Stimulated activated effector memory CD8-positive, alpha-beta T cell treated with anti-CD3 and anti-CD28 coated beads, Interleukin-12 subunit alpha, Interleukin-12 subunit beta, amount 100 ng/mL, for 72 hours (primary cell): Measurements from ENCODE around the gene SRP9.
"Not testable (repeated sequence)": the region's sequence is repeated elsewhere in the genome, so short reads cannot be mapped to it uniquely, and the experiment has no call there.

Experiments used
- ATAC-seq: fragments of 150-1000 bp; cut with Tn5 transposase; 2 replicates; pipeline ENCODE4 v1.10.0; 2021
- DNase-seq, 2 donors: peaks; one replicate each; pipeline ENCODE4 v3.0.0; 2021 to 2022; ENCODE audit warnings: low spot score in 2 of 2
- H3K27ac Mint-ChIP-seq: one replicate; pipeline ENCODE4 v1.8.0; 2022; ENCODE audit warnings: mild to moderate bottlenecking, mixed read lengths
- H3K36me3 Mint-ChIP-seq: one replicate; pipeline ENCODE4 v1.8.0; 2022; ENCODE audit warnings: mild to moderate bottlenecking, mixed read lengths
- H3K4me1 Mint-ChIP-seq: one replicate; pipeline ENCODE4 v1.8.0; 2022; ENCODE audit warnings: mixed read lengths
- H3K4me3 Mint-ChIP-seq: one replicate; pipeline ENCODE4 v1.8.0; 2022; ENCODE audit warnings: mild to moderate bottlenecking, mixed read lengths
- H3K9me3 Mint-ChIP-seq: one replicate; pipeline ENCODE4 v1.8.0; 2022; ENCODE audit warnings: mixed read lengths

SRP9 gene

DNA sequence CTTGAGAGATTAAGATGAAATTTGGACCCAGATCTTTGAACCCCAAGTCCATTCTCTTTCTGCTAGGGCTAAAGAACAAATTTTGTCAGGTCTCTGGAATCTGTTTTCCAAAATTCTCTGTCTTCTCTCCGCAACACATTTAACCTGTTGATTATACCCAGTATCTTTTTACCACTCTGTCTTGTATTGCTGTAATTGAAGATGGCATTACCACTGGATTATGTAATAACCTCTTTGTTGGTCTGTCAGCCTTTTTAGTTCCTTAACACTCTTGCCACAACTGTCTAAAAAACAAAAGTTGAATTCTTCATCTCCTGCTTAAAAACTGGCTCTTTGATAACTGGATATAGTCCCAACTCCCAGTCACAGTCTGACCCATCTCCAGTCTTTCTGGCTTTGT, 3.0 kb downstream of the SRP9 start:
- Mint-ChIP-seq H3K4me1 (peaks cover 28% of the 10 kb centered on the region), H3K36me3 (no peaks in the 10 kb centered on the region), H3K27ac (no peak overlapping the region), H3K4me3 (peak overlapping the region; percentile 2), H3K9me3 (no peaks in the 10 kb centered on the region)
- no peak for ATAC-seq
- DNase-seq, result no peak

DNA sequence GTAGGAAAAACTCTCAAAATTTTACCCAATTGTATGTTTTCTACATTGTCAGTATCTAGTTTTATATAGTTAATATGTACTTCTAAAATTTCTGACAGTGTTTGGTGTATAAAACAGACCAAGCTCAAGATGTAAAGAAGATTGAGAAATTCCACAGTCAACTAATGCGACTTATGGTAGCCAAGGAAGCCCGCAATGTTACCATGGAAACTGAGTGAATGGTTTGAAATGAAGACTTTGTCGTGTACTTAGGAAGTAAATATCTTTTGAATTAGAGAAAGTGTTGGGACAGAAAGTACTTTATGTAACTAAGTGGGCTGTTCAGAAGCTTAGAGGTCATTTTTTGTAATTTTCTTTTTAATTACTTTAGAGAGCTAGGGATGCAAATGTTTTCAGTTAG, 11.5 kb downstream of the SRP9 start:
- not testable (repeated sequence) for H3K9me3 Mint-ChIP-seq, H3K36me3 Mint-ChIP-seq, ATAC-seq

GRCh38 chr1:225794954-225795353, 17.3 kb downstream of the SRP9 start:
- Mint-ChIP-seq H3K27ac (no peak overlapping the region), H3K4me3 (no peak overlapping the region), H3K9me3 (peaks cover 3% of the 10 kb centered on the region), H3K4me1 (no peaks in the 10 kb centered on the region), H3K36me3 (peaks cover 10% of the 10 kb centered on the region)
- DNase-seq (no peak), ATAC-seq (no peak)

More for the DNA sequence above, 11.5 kb downstream of the SRP9 start:
- not testable (repeated sequence) for H3K27ac Mint-ChIP-seq, DNase-seq, H3K4me1 Mint-ChIP-seq, H3K4me3 Mint-ChIP-seq

GRCh38 chr1:225796097-225796496, 18.5 kb downstream of the SRP9 start:
- not testable (repeated sequence) for H3K4me1 Mint-ChIP-seq, H3K27ac Mint-ChIP-seq, DNase-seq, H3K4me3 Mint-ChIP-seq, ATAC-seq, H3K9me3 Mint-ChIP-seq
- H3K36me3 Mint-ChIP-seq, result peaks cover 12% of the 10 kb centered on the region

- not testable (repeated sequence) for H3K4me3 Mint-ChIP-seq, ATAC-seq, H3K4me1 Mint-ChIP-seq, H3K9me3 Mint-ChIP-seq, H3K36me3 Mint-ChIP-seq, DNase-seq
- peak overlapping the region; percentile 68 for H3K27ac Mint-ChIP-seq
These were observed 23.5 kb downstream of the SRP9 start for GRCh38 chr1:225801146-225801545.

DNA sequence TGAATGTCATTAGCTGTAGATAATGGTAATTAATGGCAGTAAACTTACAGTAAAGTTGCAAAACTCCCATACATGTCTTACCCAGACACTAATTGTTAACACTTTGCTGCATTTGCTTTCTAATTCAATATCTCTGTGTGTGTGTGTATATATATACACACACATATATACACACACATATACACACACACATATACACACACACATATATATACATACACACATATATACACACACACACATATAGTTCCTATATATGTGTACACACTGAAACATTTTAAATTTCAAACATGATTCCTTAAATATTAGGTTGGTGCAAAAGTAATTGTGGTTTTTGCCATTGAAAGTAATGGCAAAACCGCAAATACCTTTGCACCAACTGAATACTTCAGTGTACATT, 28.6 kb downstream of the SRP9 start:
- H3K36me3 Mint-ChIP-seq, result no peaks in the 10 kb centered on the region
- DNase-seq, result no peak
- no peaks in the 10 kb centered on the region for H3K9me3 Mint-ChIP-seq
- H3K4me3 Mint-ChIP-seq, result no peak overlapping the region
- ATAC-seq, result no peak
- peaks cover 10% of the 10 kb centered on the region for H3K4me1 Mint-ChIP-seq
- no peak overlapping the region for H3K27ac Mint-ChIP-seq

- not testable (repeated sequence) for H3K36me3 Mint-ChIP-seq, H3K27ac Mint-ChIP-seq, ATAC-seq, DNase-seq, H3K9me3 Mint-ChIP-seq, H3K4me3 Mint-ChIP-seq, H3K4me1 Mint-ChIP-seq
These were observed 29.1 kb downstream of the SRP9 start for GRCh38 chr1:225806736-225807135.

- no peak overlapping the region for H3K4me3 Mint-ChIP-seq
- H3K36me3 Mint-ChIP-seq, result no peaks in the 10 kb centered on the region
These were observed 30.5 kb downstream of the SRP9 start for GRCh38 chr1:225808136-225808535.

DNA sequence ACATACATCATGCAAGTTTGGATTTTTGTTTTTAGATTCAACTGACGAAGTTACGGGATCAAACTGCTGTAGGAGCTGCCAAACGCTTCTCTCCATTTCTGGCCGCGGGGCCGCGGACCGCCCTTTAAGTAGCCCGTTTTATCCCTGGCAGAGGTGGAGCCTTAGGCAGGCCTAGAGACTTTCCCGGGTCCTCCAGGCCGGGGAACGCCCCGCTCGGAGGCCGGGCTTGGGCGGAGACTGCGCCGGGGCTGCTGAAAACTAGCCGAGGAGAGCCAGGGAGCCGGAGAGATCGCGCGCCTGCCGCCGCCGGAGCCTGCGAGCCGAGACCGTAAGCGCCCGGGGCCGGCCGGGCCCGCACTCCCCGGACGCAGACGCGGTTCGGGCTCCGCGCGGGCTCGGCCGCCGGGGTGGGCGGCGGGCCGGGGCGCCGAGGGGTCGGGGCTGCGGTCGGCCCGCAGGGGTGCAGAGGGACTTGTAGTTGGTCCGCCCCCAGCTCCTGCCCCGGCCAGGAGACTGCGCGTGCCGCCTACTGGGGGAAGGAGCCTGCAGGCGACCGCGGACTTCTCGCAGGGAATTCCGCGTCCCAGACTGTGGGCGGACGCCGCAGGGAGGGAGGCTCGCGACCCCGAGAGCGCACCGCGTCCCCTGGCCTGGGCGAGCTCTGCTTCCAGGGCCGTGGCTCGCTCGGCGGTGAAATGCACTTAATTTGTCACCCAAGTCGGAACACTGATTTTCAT, 32.4 kb downstream of the SRP9 start, which contains the start of gene EPHX1:
Gene EPHX1 (plus strand): TSS at position 283 of the 737 bp plus-strand sequence. CDS start 18,606 bp downstream, outside the sequence.
- H3K4me3 Mint-ChIP-seq, result peak within 1 kb of the TSS; percentile 71
- DNase-seq (peak; percentile 57 to 80), ATAC-seq (peak; percentile 94)
- H3K36me3 Mint-ChIP-seq, result no peaks in the 10 kb centered on the region
- H3K9me3 Mint-ChIP-seq, result no peaks in the 10 kb centered on the region
- H3K4me1 Mint-ChIP-seq, result peaks cover 10% of the 10 kb centered on the region
- H3K27ac Mint-ChIP-seq, result peak within 1 kb of the TSS; percentile 20

More at GRCh38 chr1:225808136-225808535, 30.5 kb downstream of the SRP9 start:
- no peak for DNase-seq
- Mint-ChIP-seq H3K4me1 (peaks cover 10% of the 10 kb centered on the region), H3K27ac (no peak overlapping the region), H3K9me3 (no peaks in the 10 kb centered on the region)
- ATAC-seq, result no peak

GRCh38 chr1:225810579-225811538, 33.2 kb downstream of the SRP9 start:
- not testable (repeated sequence) for H3K27ac Mint-ChIP-seq, H3K36me3 Mint-ChIP-seq, H3K9me3 Mint-ChIP-seq, DNase-seq, H3K4me1 Mint-ChIP-seq, ATAC-seq
- peak overlapping the region; percentile 71 for H3K4me3 Mint-ChIP-seq

- H3K36me3 Mint-ChIP-seq, result no peaks in the 10 kb centered on the region
- no peak for ATAC-seq
- H3K9me3 Mint-ChIP-seq, result no peaks in the 10 kb centered on the region
- no peak overlapping the region for H3K27ac Mint-ChIP-seq
- peaks cover 10% of the 10 kb centered on the region for H3K4me1 Mint-ChIP-seq
- no peak for DNase-seq
- no peak overlapping the region for H3K4me3 Mint-ChIP-seq
These were observed 34.2 kb downstream of the SRP9 start for GRCh38 chr1:225811622-225812487.

DNA sequence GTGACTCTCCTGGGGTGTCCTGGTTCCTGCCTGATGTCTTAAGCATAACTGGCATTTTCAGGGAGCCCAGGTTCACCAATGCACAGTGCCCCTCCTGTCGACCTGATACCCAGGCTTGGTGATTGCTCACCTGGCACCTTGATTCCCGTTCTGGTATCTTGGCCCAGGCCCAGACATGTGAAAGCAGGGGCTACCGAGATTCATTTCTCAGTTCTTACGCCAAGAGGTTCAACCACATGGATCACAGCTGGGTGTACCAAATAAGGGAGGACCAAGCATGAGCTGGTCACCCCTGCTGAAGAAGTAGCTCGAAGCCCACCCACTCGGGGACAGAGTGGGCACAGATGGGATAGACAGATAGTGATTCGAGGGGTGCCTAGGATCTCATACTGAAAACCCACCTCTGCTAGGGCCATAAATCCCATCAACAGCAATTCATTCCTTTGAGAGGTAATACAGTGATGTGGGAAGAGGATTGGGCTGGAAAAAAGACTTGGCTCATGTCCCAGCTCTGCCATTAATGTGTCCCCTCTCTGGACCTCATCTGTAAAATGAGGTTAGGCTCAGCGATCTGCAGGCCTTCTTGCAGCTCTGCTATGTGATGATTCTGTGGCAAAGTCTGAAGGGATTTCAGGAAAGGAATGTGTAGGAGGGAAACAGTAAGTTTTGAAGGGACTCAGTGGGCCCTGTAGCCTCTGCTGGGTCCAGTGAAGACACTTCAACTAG, 35.0 kb downstream of the SRP9 start:
- Mint-ChIP-seq H3K36me3 (no peaks in the 10 kb centered on the region), H3K27ac (no peak overlapping the region), H3K9me3 (no peaks in the 10 kb centered on the region), H3K4me3 (no peak overlapping the region), H3K4me1 (peaks cover 10% of the 10 kb centered on the region)
- no peak for ATAC-seq
- no peak for DNase-seq

DNA sequence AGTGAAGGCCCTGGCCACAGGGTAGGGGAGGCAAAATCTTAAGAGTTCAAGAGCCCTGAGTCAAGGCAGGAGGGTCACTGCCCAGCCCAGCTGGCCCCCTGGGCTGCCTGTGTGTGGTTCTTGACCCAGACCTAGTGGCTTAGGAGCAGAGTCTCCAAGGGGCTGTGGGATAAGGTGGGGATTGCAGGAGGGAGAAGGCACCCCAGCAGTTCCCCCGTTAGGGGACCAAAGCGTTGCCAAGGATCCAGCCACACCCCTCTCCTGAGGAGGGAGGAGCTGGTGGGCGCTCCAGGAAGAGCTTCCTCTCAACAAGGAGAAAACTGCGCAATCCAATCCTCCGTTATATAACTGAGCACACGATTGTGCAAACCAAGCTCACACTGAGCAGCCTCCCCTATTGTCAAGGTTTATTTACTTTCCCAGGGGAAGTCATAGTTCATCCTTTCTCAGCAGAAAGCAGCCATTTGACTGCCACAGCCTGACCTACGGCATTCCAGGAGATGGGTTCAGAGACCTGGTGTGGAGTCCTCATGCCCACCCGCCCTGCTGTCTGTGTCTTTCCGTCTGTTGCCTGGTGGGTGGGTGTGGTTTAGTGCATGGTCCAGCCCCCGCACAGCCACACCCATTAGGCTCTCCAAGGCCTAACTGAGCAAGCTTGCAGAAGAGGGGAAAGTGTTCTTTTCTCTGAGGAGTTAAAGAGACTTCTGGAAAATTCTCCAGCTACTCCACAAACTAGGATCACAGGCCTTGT, 35.8 kb downstream of the SRP9 start:
- Mint-ChIP-seq H3K4me3 (no peak overlapping the region), H3K27ac (no peak overlapping the region), H3K36me3 (no peaks in the 10 kb centered on the region), H3K4me1 (peaks cover 10% of the 10 kb centered on the region), H3K9me3 (no peaks in the 10 kb centered on the region)
- ATAC-seq, result no peak
- DNase-seq, result no peak

GRCh38 chr1:225814381-225814780, 36.8 kb downstream of the SRP9 start:
- Mint-ChIP-seq H3K27ac (no peak overlapping the region), H3K4me1 (peaks cover 10% of the 10 kb centered on the region), H3K36me3 (no peaks in the 10 kb centered on the region), H3K4me3 (no peak overlapping the region), H3K9me3 (no peaks in the 10 kb centered on the region)
- DNase-seq (no peak), ATAC-seq (no peak)
